DOHH2 (cell line): ENCODE results near the gene EYA2.

Source experiments
- CTCF ChIP-seq: fragments of 200-600 bp; sonication (generic); IDR thresholded peaks from one replicate; pipeline ENCODE4 v1.5.1; 2014; ENCODE audit warnings: antibody characterized with exemption, mild to moderate bottlenecking, low read depth, low read length; ENCODE audit not compliant: poor library complexity, severe bottlenecking
- EZH2phosphoT487 ChIP-seq: fragments of 200-600 bp; sonication (generic); IDR thresholded peaks from 2 replicates; pipeline ENCODE4 v1.6.1; 2017; ENCODE audit warnings: borderline replicate concordance, mild to moderate bottlenecking, antibody characterized with exemption, low read length, moderate library complexity, mixed read lengths

GRCh38 chr20:46970937-46971630 is 76.4 kb downstream of the EYA2 start:
- no peak for TF ChIP-seq CTCF
- no peak for TF ChIP-seq EZH2phosphoT487
